Testis (tissue), 3 donors: ENCODE results near the gene SLC35F5. TPM values are rescaled to one million over a fixed set of nuclear protein-coding genes. Genes with fewer than 3 reads are reported as not detected.
"Not testable (repeated sequence)": the region's sequence is repeated elsewhere in the genome, so short reads cannot be mapped to it uniquely, and the experiment has no call there.

Experiments used
- DNase-seq: peaks from one replicate; pipeline ENCODE4 v3.0.0-alpha.2; 2019
- H3K27ac ChIP-seq, 2 donors: fragments of 200-600 bp; sonication (generic); one replicate each; pipeline ENCODE4 v1.5.1; 2019
- H3K27me3 ChIP-seq: fragments of 200-600 bp; sonication (generic); one replicate; pipeline ENCODE4 v1.5.1; 2019
- H3K36me3 ChIP-seq: fragments of 200-600 bp; sonication (generic); one replicate; pipeline ENCODE4 v1.5.1; 2017; ENCODE audit warnings: low read depth; ENCODE audit errors: missing control alignments
- H3K4me1 ChIP-seq: fragments of 200-600 bp; sonication (generic); one replicate; pipeline ENCODE4 v1.5.1; 2019
- H3K4me3 ChIP-seq, 2 donors: fragments of 200-600 bp; sonication (generic); one replicate each; pipeline ENCODE4 v1.5.1; 2017 to 2019
- H3K9me3 ChIP-seq: fragments of 200-600 bp; sonication (generic); one replicate; pipeline ENCODE4 v1.5.1; 2017
- POLR2A ChIP-seq: fragments of 450-650 bp; IDR thresholded peaks from one replicate; pipeline ENCODE4 v1.6.1; 2017; ENCODE audit warnings: antibody characterized with exemption, mild to moderate bottlenecking, moderate library complexity
- WGBS, 2 donors: methylation state at CpG; one replicate each; pipeline ENCODE4 v1.1.5; 2018; 5-methylcytosine and 5-hydroxymethylcytosine counted together
- intact Hi-C: fragments of 100-400 bp; cut with DNase I; formaldehyde crosslinking; loops from one replicate; pipeline ENCODE4 v1.15.1; 2023; ENCODE audit warnings: low total_unique reads
- polyA plus RNA-seq: library from polyadenylated mRNA; stranded (reverse); fragments of 350-450 nt; fragmentation: Illumina TruSeq; extraction: RNeasy Lipid Tissue Mini Kit (QIAGEN cat#74804); gene quantifications from one replicate; pipeline ENCODE4 v1.2.3, GENCODE V29; 2014; ENCODE audit warnings: low read depth, low replicate concordance; ENCODE audit not compliant: insufficient read depth
- total RNA-seq, 2 donors: library from RNA; depleted of rRNA; stranded (reverse); fragments of >200 nt; gene quantifications; one replicate each; pipeline ENCODE4 v1.2.3, GENCODE V29; 2016
- TF ChIP-seq, protein P1 (sequence below), 3 experiments: fragments of 450-650 bp in 2 of 3; fragments of 200-600 bp in 1 of 3; sonication (generic) in 1 of 3; IDR thresholded peaks; one replicate each; pipeline ENCODE4 v1.5.1; 2016 to 2019; ENCODE audit warnings: antibody characterized with exemption in 3 of 3, mild to moderate bottlenecking in 2 of 3, moderate library complexity in 1 of 3

SLC35F5 gene
- total and polyA plus RNA-seq, 3 donors from 2014 or later = 62.1 to 110 (median 102) TPM

DNA sequence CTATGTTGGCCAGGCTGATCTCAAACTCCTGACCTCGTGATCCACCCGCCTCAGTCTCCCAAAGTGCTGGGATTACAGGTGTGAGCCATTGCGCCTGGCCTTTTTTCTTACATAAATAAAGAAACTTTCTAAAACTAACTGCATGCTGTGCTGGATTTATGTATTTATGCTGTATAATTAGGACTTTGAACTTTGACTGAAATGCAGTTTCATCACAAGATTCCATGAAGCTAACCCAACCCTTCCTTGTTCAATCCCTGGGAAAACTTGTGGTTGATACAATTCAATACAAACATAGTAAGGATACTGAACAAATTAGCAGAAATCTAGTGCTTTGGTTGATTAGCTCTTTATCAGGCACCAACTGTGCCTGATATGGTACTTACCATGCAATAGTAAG lies 20.9 kb upstream of the SLC35F5 start:
- DNase-seq = no peak
- H3K4me3 ChIP-seq = no peak overlapping the region
- 92 to 95% methylated on average over 3 of the region's 3 CpGs for WGBS, 2 donors
- H3K27ac ChIP-seq = no peak overlapping the region
- intact Hi-C loops = no loop called here
- no peaks in the 10 kb centered on the region for H3K27me3 ChIP-seq
- no peak for TF ChIP-seq POLR2A
- TF ChIP-seq, protein P1, sequence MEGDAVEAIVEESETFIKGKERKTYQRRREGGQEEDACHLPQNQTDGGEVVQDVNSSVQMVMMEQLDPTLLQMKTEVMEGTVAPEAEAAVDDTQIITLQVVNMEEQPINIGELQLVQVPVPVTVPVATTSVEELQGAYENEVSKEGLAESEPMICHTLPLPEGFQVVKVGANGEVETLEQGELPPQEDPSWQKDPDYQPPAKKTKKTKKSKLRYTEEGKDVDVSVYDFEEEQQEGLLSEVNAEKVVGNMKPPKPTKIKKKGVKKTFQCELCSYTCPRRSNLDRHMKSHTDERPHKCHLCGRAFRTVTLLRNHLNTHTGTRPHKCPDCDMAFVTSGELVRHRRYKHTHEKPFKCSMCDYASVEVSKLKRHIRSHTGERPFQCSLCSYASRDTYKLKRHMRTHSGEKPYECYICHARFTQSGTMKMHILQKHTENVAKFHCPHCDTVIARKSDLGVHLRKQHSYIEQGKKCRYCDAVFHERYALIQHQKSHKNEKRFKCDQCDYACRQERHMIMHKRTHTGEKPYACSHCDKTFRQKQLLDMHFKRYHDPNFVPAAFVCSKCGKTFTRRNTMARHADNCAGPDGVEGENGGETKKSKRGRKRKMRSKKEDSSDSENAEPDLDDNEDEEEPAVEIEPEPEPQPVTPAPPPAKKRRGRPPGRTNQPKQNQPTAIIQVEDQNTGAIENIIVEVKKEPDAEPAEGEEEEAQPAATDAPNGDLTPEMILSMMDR (IDR thresholded peaks at IDR 0.05) = no peak
- no peaks in the 10 kb centered on the region for H3K36me3 ChIP-seq
- H3K4me1 ChIP-seq = no peaks in the 10 kb centered on the region
- no peaks in the 10 kb centered on the region for H3K9me3 ChIP-seq

DNA sequence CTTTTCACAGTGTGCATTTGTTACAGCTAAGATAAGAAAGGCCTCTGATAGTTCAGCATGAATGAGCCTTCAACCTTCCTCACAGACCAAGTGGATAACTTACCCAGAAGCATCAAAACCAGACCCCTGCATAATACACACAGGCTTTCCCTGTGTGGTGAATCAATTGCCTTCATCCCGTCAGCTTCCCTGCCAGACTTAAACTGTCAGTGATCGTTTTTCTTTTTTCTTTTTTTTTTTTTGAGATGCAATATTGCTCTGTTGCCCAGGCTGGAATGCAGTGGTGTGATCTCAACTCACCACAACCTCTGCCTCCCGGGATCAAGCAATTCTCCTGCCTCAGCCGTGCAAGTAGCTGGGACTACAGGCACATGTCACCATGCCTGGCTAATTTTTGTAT lies 20.5 kb upstream of the SLC35F5 start:
- Histone ChIP-seq H3K9me3 (no peaks in the 10 kb centered on the region), H3K4me3 (no peak overlapping the region), H3K27me3 (no peaks in the 10 kb centered on the region), H3K4me1 (no peaks in the 10 kb centered on the region), H3K36me3 (no peaks in the 10 kb centered on the region), H3K27ac (no peak overlapping the region)
- intact Hi-C loops = no loop called here
- TF ChIP-seq, protein P1 (IDR thresholded peaks at IDR 0.05) = no peak
- TF ChIP-seq POLR2A = no peak
- 34 to 48% methylated on average over 4 of the region's 4 CpGs for WGBS, 2 donors
- DNase-seq = no peak

DNA sequence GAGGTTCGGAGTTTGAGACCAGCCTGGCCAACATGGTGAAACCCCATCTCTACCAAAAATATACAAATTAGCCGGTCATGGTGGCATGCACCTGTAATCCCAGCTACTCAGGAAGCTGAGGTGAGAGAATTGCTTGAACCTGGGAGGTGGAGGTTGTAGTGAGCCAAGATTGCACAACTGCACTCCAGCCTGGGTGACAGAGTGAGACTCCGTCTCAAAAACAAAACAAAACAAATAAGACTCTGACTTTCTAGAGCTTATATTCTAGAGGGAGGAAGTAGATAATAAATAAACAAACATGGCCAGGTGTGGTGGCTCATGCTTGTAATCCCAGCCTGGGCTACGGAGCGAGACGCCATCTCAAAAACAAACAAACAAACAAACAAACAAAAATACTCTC lies 18.2 kb upstream of the SLC35F5 start:
- H3K27me3 ChIP-seq, DNase-seq, H3K27ac ChIP-seq, intact Hi-C loops, H3K36me3 ChIP-seq, H3K4me1 ChIP-seq, H3K4me3 ChIP-seq, H3K9me3 ChIP-seq: not testable (repeated sequence)
- 87% methylated on average over 6 of the region's 6 CpGs for WGBS, 2 donors

DNA sequence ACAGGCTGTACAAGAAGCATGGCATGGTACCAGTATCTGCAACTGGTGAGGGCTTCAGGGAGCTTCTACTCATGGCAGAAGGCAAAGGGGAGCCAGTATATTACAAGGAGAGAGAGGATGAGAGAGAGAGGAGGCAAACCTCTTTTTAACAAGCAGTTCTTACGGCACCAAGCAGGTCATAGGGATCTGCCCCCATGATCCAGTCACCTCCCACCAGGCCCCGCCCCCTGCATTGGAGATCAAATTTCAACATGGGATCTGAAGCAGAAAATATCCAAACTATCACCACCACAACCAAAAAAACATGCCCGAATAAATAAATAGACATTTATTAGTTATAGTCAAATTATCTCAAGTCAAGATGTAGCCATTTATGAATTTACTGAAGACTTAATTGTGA lies 14.5 kb upstream of the SLC35F5 start:
- Histone ChIP-seq H3K27ac (no peak overlapping the region), H3K27me3 (no peaks in the 10 kb centered on the region), H3K9me3 (no peaks in the 10 kb centered on the region), H3K4me1 (no peaks in the 10 kb centered on the region), H3K4me3 (no peak overlapping the region), H3K36me3 (no peaks in the 10 kb centered on the region)
- DNase-seq = no peak
- 79 to 85% methylated on average over 3 of the region's 3 CpGs for WGBS, 2 donors
- intact Hi-C loops = no loop called here
- TF ChIP-seq POLR2A = no peak
- TF ChIP-seq, protein P1 (IDR thresholded peaks at IDR 0.05) = no peak

DNA sequence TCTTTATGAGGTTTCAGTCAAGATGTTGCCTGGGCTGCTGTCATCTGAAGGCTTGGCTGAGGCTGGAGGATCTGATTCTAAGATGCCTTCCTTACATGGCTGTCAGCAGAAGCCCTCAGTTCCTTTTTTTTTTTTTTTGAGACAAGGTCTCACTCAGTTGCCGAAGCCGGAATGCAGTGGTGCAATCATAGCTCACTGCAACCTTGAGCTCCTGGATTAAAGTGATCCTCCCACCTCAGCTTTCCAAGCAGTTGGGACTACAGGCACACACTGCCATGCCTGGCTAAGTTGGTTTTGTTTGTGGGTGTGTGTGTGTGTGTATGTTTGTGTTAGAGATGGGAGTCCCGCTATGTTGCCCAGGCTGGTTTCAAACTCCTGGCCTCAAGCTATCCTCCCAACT lies 13.1 kb upstream of the SLC35F5 start:
- intact Hi-C loops = no loop called here
- WGBS, 2 donors = 82 to 89% methylated on average over 3 of the region's 3 CpGs

More for the DNA sequence above, 13.1 kb upstream of the SLC35F5 start:
- no peak overlapping the region for H3K4me3 ChIP-seq
- no peaks in the 10 kb centered on the region for H3K4me1 ChIP-seq
- no peaks in the 10 kb centered on the region for H3K9me3 ChIP-seq
- DNase-seq = no peak
- TF ChIP-seq, protein P1 (IDR thresholded peaks at IDR 0.05) = no peak
- TF ChIP-seq POLR2A = no peak
- no peak overlapping the region for H3K27ac ChIP-seq
- no peaks in the 10 kb centered on the region for H3K36me3 ChIP-seq
- H3K27me3 ChIP-seq = no peaks in the 10 kb centered on the region
